K562 (cell line): Measurements from ENCODE around the gene MARCHF3. TPM values are rescaled to one million over a fixed set of nuclear protein-coding genes. Genes with fewer than 3 reads are reported as not detected.

Source experiments
- ATAC-seq: fragments of 200-7000 bp; cut with Tn5 transposase; 3 replicates; pipeline ENCODE4 v1.9.1; 2020; ENCODE audit warnings: moderate library complexity
- BruUV-seq: library from RNA; stranded (reverse); fragments of 400-500 nt; replicated peaks from 2 replicates; lab custom pipeline; 2021; lab: Mats Ljungman, UMichigan
- CTCF ChIA-PET: fragments of 300-600 bp; formaldehyde crosslinking; extraction: SDS; loops from one replicate; lab custom pipeline; 2021; ENCODE audit warnings: low intra/inter-chr PET ratio; lab: Yijun Ruan, JAX
- POLR2A ChIA-PET: fragments of 300-600, 350-650 bp; sonication (Branson Sonifier 250); formaldehyde crosslinking; extraction: SDS; loops from one replicate; lab custom pipeline; 2021; ENCODE audit warnings: antibody characterized with exemption, inconsistent platforms; lab: Yijun Ruan, JAX
- DNase-seq, 4 experiments: peaks; one replicate each; pipeline versions ENCODE4 v3.0.0 to v3.0.0-alpha.2; 2011 to 2018; ENCODE audit warnings: low spot score in 3 of 4, mixed read lengths in 3 of 4; ENCODE audit errors: extremely low read depth in 1 of 4
- FAIRE-seq: peaks from 2 replicates; lab custom pipeline; 2011; peaks lifted over from hg19 to GRCh38; lab: Jason Lieb, UNC
- H2AFZ ChIP-seq: 2 replicates; pipeline ENCODE4 v1.6.0; 2011; ENCODE audit warnings: low read depth, low read length, control low read depth, inconsistent platforms
- H3K27ac ChIP-seq: fragments of 200-600 bp; 3 replicates; pipeline ENCODE4 v1.8.0; 2011; ENCODE audit warnings: low read depth, mild to moderate bottlenecking, control low read depth, inconsistent platforms, low read length, moderate library complexity, mixed read lengths; ENCODE audit errors: extremely low read depth
- H3K27me3 ChIP-seq, 2 experiments: fragments of 300-600 bp in 1 of 2; 2 replicates in 1 of 2; 3 replicates in 1 of 2; pipeline versions ENCODE4 v1.6.0 to v1.8.0; 2011; ENCODE audit warnings: inconsistent platforms in 2 of 2, low read length in 2 of 2, mild to moderate bottlenecking in 1 of 2, mixed read lengths in 1 of 2, moderate library complexity in 1 of 2; ENCODE audit not compliant: control insufficient read depth in 2 of 2, insufficient read depth in 2 of 2
- H3K36me3 ChIP-seq: fragments of 300-600 bp; 3 replicates; pipeline ENCODE4 v1.8.0; 2011; ENCODE audit warnings: mild to moderate bottlenecking, low read length, inconsistent platforms; ENCODE audit not compliant: control insufficient read depth, insufficient read depth
- H3K4me1 ChIP-seq, 2 experiments: fragments of 200-600 bp in 1 of 2; replicated peaks in 1 of 2; 2 replicates in 1 of 2; 3 replicates in 1 of 2; pipeline versions ENCODE4 v1.5.1 to v1.8.0; 2011; ENCODE audit warnings: inconsistent platforms in 2 of 2, low read length in 2 of 2, mild to moderate bottlenecking in 1 of 2, mixed read lengths in 1 of 2, moderate library complexity in 1 of 2; ENCODE audit not compliant: control insufficient read depth in 2 of 2, insufficient read depth in 2 of 2
- H3K4me2 ChIP-seq: 2 replicates; pipeline ENCODE4 v1.6.1; 2011; ENCODE audit warnings: low read length, control low read depth, inconsistent platforms, mixed read lengths; ENCODE audit not compliant: insufficient read depth
- H3K4me3 ChIP-seq: fragments of 200-600 bp; sonication (generic), shearing (Covaris generic); 2 replicates; pipeline ENCODE4 v1.5.1; 2016; ENCODE audit warnings: control low read depth, inconsistent platforms
- H3K79me2 ChIP-seq: fragments of 200-600 bp; 3 replicates; pipeline ENCODE4 v1.8.0; 2011; ENCODE audit warnings: low read length, inconsistent platforms; ENCODE audit not compliant: control insufficient read depth, insufficient read depth
- H3K9ac ChIP-seq, 2 experiments: 2 replicates each; pipeline versions ENCODE4 v1.6.0 to v1.6.1; 2011; ENCODE audit warnings: low read depth in 2 of 2, low read length in 2 of 2, control low read depth in 1 of 2, inconsistent platforms in 1 of 2, mild to moderate bottlenecking in 1 of 2, mixed read lengths in 1 of 2; ENCODE audit not compliant: insufficient read depth in 1 of 2
- H3K9me1 ChIP-seq: one replicate; pipeline ENCODE4 v1.6.0; 2011; ENCODE audit warnings: inconsistent platforms, mild to moderate bottlenecking, low read length, moderate library complexity; ENCODE audit not compliant: control insufficient read depth, insufficient read depth
- H3K9me3 ChIP-seq: replicated peaks from 2 replicates; pipeline ENCODE4 v1.5.1; 2011; ENCODE audit warnings: low read depth, low read length, inconsistent platforms; ENCODE audit not compliant: control insufficient read depth, insufficient read depth
- H4K20me1 ChIP-seq: replicated peaks from 2 replicates; pipeline ENCODE4 v1.6.1; 2011; ENCODE audit warnings: low read length, inconsistent platforms, mixed read lengths; ENCODE audit not compliant: control insufficient read depth, insufficient read depth
- CHD2 ChIP-seq: IDR thresholded peaks from 2 replicates; pipeline ENCODE4 v1.6.1; 2011; ENCODE audit warnings: low read depth, low read length
- CLOCK ChIP-seq: fragments of 250-450 bp; sonication (Bioruptor Pico); IDR thresholded peaks from 2 replicates; pipeline ENCODE4 v1.4.0; 2020; ENCODE audit warnings: mild to moderate bottlenecking, moderate library complexity, borderline replicate concordance
- E2F6 ChIP-seq, 2 experiments: IDR thresholded peaks; 2 replicates each; pipeline ENCODE4 v1.6.1; 2011; ENCODE audit warnings: borderline replicate concordance in 1 of 2, control low read depth in 1 of 2, low read depth in 1 of 2, low read length in 1 of 2, mild to moderate bottlenecking in 1 of 2, mixed read lengths in 1 of 2, moderate library complexity in 1 of 2; ENCODE audit not compliant: insufficient read depth in 1 of 2, insufficient read length in 1 of 2, poor library complexity in 1 of 2, severe bottlenecking in 1 of 2; ENCODE audit errors: extremely low read depth in 1 of 2
- ELF2 ChIP-seq: fragments of 250-450 bp; sonication (Bioruptor Pico); IDR thresholded peaks from 2 replicates; pipeline ENCODE4 v1.5.0; 2021; ENCODE audit warnings: mild to moderate bottlenecking
- FOXJ2 ChIP-seq: fragments of 200-800 bp; sonication (Bioruptor generic); IDR thresholded peaks from 2 replicates; pipeline ENCODE4 v1.6.1; 2016; ENCODE audit warnings: missing genetic modification characterization, missing compliant biosample characterization
- HES1 ChIP-seq: fragments of 450-650 bp; IDR thresholded peaks from 2 replicates; pipeline ENCODE4 v1.6.1; 2016; ENCODE audit warnings: low read depth, mild to moderate bottlenecking, moderate library complexity
- HSF4 ChIP-seq: fragments of 250-450 bp; sonication (Bioruptor Pico); IDR thresholded peaks from 2 replicates; pipeline ENCODE4 v2.1.2; 2022; ENCODE audit warnings: mild to moderate bottlenecking, moderate library complexity, borderline replicate concordance
- KAT8 ChIP-seq: fragments of 450-650 bp; IDR thresholded peaks from 2 replicates; pipeline ENCODE4 v1.6.1; 2016; ENCODE audit warnings: low read depth, mild to moderate bottlenecking
- PML ChIP-seq: IDR thresholded peaks from 2 replicates; pipeline ENCODE4 v1.6.1; 2012; ENCODE audit warnings: low read length, inconsistent platforms
- SMARCA5 ChIP-seq: fragments of 450-650 bp; IDR thresholded peaks from 2 replicates; pipeline ENCODE4 v1.6.1; 2016
- TAF15 ChIP-seq: fragments of 200-400 bp; formaldehyde crosslinking; IDR thresholded peaks from 2 replicates; pipeline ENCODE4 v1.6.1; 2017; ENCODE audit warnings: mild to moderate bottlenecking, low read depth, low read length, moderate library complexity
- ZKSCAN3 ChIP-seq: fragments of 250-450 bp; sonication (Bioruptor Pico); IDR thresholded peaks from 2 replicates; pipeline ENCODE4 v1.4.0; 2020
- ZNF12 ChIP-seq: sonication (generic); formaldehyde crosslinking; IDR thresholded peaks from 2 replicates; pipeline ENCODE4 v1.4.0; 2020; ENCODE audit warnings: mild to moderate bottlenecking, missing genetic modification reagents
- ZNF311 ChIP-seq: fragments of 250-450 bp; sonication (Bioruptor Pico); IDR thresholded peaks from 2 replicates; pipeline ENCODE4 v1.4.0; 2020; ENCODE audit warnings: mild to moderate bottlenecking, moderate library complexity
- ZNF384 ChIP-seq: IDR thresholded peaks from 2 replicates; pipeline ENCODE4 v1.6.1; 2012; ENCODE audit warnings: low read depth, low read length, improper control_type of control experiment
- ZNF444 ChIP-seq: fragments of 250-450 bp; sonication (Bioruptor Pico); IDR thresholded peaks from 2 replicates; pipeline ENCODE4 v1.4.0; 2020; ENCODE audit warnings: mild to moderate bottlenecking, moderate library complexity
- ZNF644 ChIP-seq: fragments of 200-800 bp; sonication (Bioruptor generic); IDR thresholded peaks from 2 replicates; pipeline ENCODE4 v1.6.1; 2016; ENCODE audit warnings: low read depth, missing genetic modification characterization, missing compliant biosample characterization
- WGBS: fragments of 100-300 bp; shearing (Covaris generic); methylation state at CpG from one replicate; pipeline ENCODE4 v1.1.6; 2016; ENCODE audit warnings: low coverage, mixed read lengths; ENCODE audit not compliant: insufficient coverage; ENCODE audit errors: missing lambda C conversion rate; 5-methylcytosine and 5-hydroxymethylcytosine counted together
- in situ Hi-C: fragments of 300-500 bp; cut with MboI; formaldehyde crosslinking; loops from 4 replicates; pipeline ENCODE4 v1.15.0; 2018; ENCODE audit warnings: inconsistent platforms, mixed read lengths
- intact Hi-C: fragments of 100-400 bp; cut with micrococcal nuclease; formaldehyde crosslinking; loops from 2 replicates; pipeline ENCODE4 v1.14.2; 2022
- polyA plus RNA-seq, 8 experiments: library from polyadenylated mRNA; depleted of rRNA in 4 of 8; stranded (reverse) in 5 of 8; unstranded in 3 of 8; fragments of >200 nt; fragmentation: Nextera tagmentation in 2 of 8; fragmentation: Illumina TruSeq in 1 of 8; extraction: Ambion mirVana in 2 of 8; extraction: Trizol in 1 of 8; gene quantifications; 2 replicates each; pipeline versions ENCODE4 v1.2.1 to v1.2.3, GENCODE V29; 2011 to 2014; ENCODE audit warnings: inconsistent platforms in 1 of 8, missing spikeins in 1 of 8
- total RNA-seq, 7 experiments: library from RNA; depleted of rRNA in 6 of 7; stranded (reverse); fragments of >200 nt in 6 of 7; fragmentation: Illumina TruSeq in 2 of 7; extraction: Trizol in 2 of 7; gene quantifications; 2 replicates each; pipeline versions ENCODE4 v1.2.1 to v1.2.3, GENCODE V29; 2011 to 2021; ENCODE audit warnings: low replicate concordance in 1 of 7

Gene MARCHF3
- total and polyA plus RNA-seq, 9 of the 15 experiments (the other 6 are each of a cell fraction or from before 2014, with no cell fraction given): 5.6 to 37.4 (median 16.5) TPM

DNA sequence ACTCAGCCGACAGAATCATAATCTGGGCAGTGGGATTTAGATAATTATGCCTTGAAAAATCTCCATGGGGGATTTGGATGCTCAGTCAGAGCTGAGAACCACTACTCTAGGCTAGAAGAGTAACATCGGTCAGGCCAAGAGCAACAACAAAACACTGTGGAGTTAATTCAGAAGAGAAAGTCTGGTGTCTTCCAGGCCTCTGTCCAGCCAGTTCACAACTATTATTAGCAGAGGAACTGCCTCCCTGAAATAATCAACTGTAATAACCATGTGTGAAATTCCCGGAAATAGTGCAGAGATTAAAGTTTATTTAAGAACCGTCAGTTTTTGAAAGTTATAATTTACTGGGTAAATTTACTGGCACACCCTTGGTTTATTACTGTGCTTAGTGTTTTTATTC is 8.2 kb upstream of the MARCHF3 start:
- in situ Hi-C loops: no loop called here
- WGBS: 57% methylated on average over 4 of the region's 4 CpGs
- H3K9ac ChIP-seq: no peak overlapping the region
- no peaks in the 10 kb centered on the region; the same call in 2 of the 3 replicates for H3K36me3 ChIP-seq
- no peaks in the 10 kb centered on the region for H3K9me3 ChIP-seq
- no peak for ATAC-seq
- TF ChIP-seq ZNF311 (CRISPR knock-in tag) (no peak), ZKSCAN3 (CRISPR knock-in tag) (no peak), ZNF444 (CRISPR knock-in tag) (no peak), HSF4 (CRISPR knock-in tag) (no peak), HES1 (no peak), CHD2 (no peak), KAT8 (no peak), CLOCK (CRISPR knock-in tag) (no peak), ELF2 (CRISPR knock-in tag) (no peak), PML (no peak), ZNF384 (no peak), ZNF12 (CRISPR knock-in tag) (no peak), SMARCA5 (no peak), ZNF644 (tag) (no peak), FOXJ2 (no peak), E2F6 (IDR thresholded peaks at IDR 0.05; ENCODE audit: borderline replicate concordance in 1 of 2, extremely low read depth in 1 of 2, insufficient read depth in 1 of 2, insufficient read length in 1 of 2, low read depth in 1 of 2, low read length in 1 of 2, poor library complexity in 1 of 2, severe bottlenecking in 1 of 2) (no peak), TAF15 (no peak)
- no peak overlapping the region for H3K4me2 ChIP-seq
- no peak overlapping the region for H3K4me3 ChIP-seq
- ChIA-PET CTCF (no interaction called here), POLR2A (no interaction called here)
- no peak overlapping the region for H2AFZ ChIP-seq
- no peak overlapping the region for H3K27ac ChIP-seq
- intact Hi-C loops: no loop called here
- BruUV-seq: no TSS peak
- no peaks in the 10 kb centered on the region for H3K9me1 ChIP-seq
- peaks cover 0 to 10% of the 10 kb centered on the region in 2 experiments; a peak in 2 of 5 replicates for H3K4me1 ChIP-seq
- no peak for DNase-seq
- H4K20me1 ChIP-seq: no peaks in the 10 kb centered on the region
- no peak for FAIRE-seq
- H3K27me3 ChIP-seq: no peaks in the 10 kb centered on the region
- H3K79me2 ChIP-seq: no peaks in the 10 kb centered on the region
